ENCODE data around the gene FAM3B. TPM values are rescaled to one million over a fixed set of nuclear protein-coding genes. Genes with fewer than 3 reads are reported as not detected.

FAM3B gene
- total RNA-seq, 1 experiment from 2014 or later, result not detected

GRCh38 chr21:41402796-41403195 is 86.2 kb downstream of the FAM3B start:
- no peaks in the 10 kb centered on the region for H3K9me3 ChIP-seq (replicated peaks)
- H3K4me1 ChIP-seq, result no peaks in the 10 kb centered on the region
- no peak overlapping the region for H3K27ac ChIP-seq
- no peak for DNase-seq
- H3K27me3 ChIP-seq, result no peaks in the 10 kb centered on the region; the same call in 1 of the 2 replicates
- H3K4me3 ChIP-seq, result no peak overlapping the region
- H3K36me3 ChIP-seq, result no peaks in the 10 kb centered on the region

- no peaks in the 10 kb centered on the region for H3K4me1 ChIP-seq
These were observed 86.7 kb downstream of the FAM3B start for GRCh38 chr21:41403331-41403730.

GRCh38 chr21:41403966-41404365 is 87.4 kb downstream of the FAM3B start:
- no peak for DNase-seq
- H3K27me3 ChIP-seq, result no peaks in the 10 kb centered on the region; the same call in 1 of the 2 replicates
- no peak overlapping the region for H3K27ac ChIP-seq
- H3K9me3 ChIP-seq (replicated peaks), result no peaks in the 10 kb centered on the region
- H3K36me3 ChIP-seq, result no peaks in the 10 kb centered on the region
- no peak overlapping the region for H3K4me3 ChIP-seq
- H3K4me1 ChIP-seq, result no peaks in the 10 kb centered on the region

More at GRCh38 chr21:41403331-41403730, 86.7 kb downstream of the FAM3B start:
- no peaks in the 10 kb centered on the region; the same call in 1 of the 2 replicates for H3K27me3 ChIP-seq
- DNase-seq, result no peak
- no peak overlapping the region for H3K27ac ChIP-seq
- no peaks in the 10 kb centered on the region for H3K9me3 ChIP-seq (replicated peaks)
- no peak overlapping the region for H3K4me3 ChIP-seq
- H3K36me3 ChIP-seq, result no peaks in the 10 kb centered on the region

GRCh38 chr21:41405321-41405720 is 88.7 kb downstream of the FAM3B start:
- Histone ChIP-seq H3K4me3 (no peak overlapping the region), H3K27me3 (no peaks in the 10 kb centered on the region; the same call in 1 of the 2 replicates), H3K27ac (no peak overlapping the region), H3K4me1 (no peaks in the 10 kb centered on the region), H3K9me3 (replicated peaks) (no peaks in the 10 kb centered on the region), H3K36me3 (no peaks in the 10 kb centered on the region)
- DNase-seq, result no peak

- no peaks in the 10 kb centered on the region for H3K9me3 ChIP-seq (replicated peaks)
- no peak overlapping the region for H3K4me3 ChIP-seq
- H3K36me3 ChIP-seq, result no peaks in the 10 kb centered on the region
- H3K27me3 ChIP-seq, result no peaks in the 10 kb centered on the region; the same call in 1 of the 2 replicates
- DNase-seq, result no peak
- H3K4me1 ChIP-seq, result no peaks in the 10 kb centered on the region
- no peak overlapping the region for H3K27ac ChIP-seq
These were observed 89.7 kb downstream of the FAM3B start for GRCh38 chr21:41406340-41406739.

Other genes with a start within 250 kb of the FAM3B start
- not detected in 2 replicates for gene BACE2, start 148.6 kb upstream of the FAM3B start, total RNA-seq (2014; rRNA removed; shearing (Covaris generic))
- gene MX2, start 45.2 kb downstream of the FAM3B start, total RNA-seq (2014; rRNA removed; shearing (Covaris generic)), result not detected in 2 replicates
- gene MX1, start 109.4 kb downstream of the FAM3B start, total RNA-seq (2014; rRNA removed; shearing (Covaris generic)), result not detected in 2 replicates
- gene TMPRSS2, start 191.4 kb downstream of the FAM3B start, total RNA-seq (2014; rRNA removed; shearing (Covaris generic)), result not detected in 2 replicates

All from SJCRH30 (cell line).